Cardiac septum (tissue), 1 donor: ENCODE measurements around the gene FARS2. TPM values are rescaled to one million over a fixed set of nuclear protein-coding genes. Genes with fewer than 3 reads are reported as not detected.

Experiments
- DNase-seq: peaks from one replicate; pipeline ENCODE4 v3.0.0-alpha.2; 2020; ENCODE audit warnings: low spot score
- intact Hi-C: fragments of 100-400 bp; cut with DNase I; formaldehyde crosslinking; loops from one replicate; pipeline ENCODE4 v1.14.0; 2022
- total RNA-seq: library from RNA; stranded (reverse); fragmentation: NEBNext Ultra II Directional; extraction: Animal tissue kit (Norgen Biotek cat#: 25700); gene quantifications from one replicate; pipeline ENCODE4 v1.2.1, GENCODE V29; 2021
- donor health status: DM: no; HTN: no; CAD: no.

FARS2 gene
- total RNA-seq, 1 donor from 2014 or later, result 13.3 TPM

DNA sequence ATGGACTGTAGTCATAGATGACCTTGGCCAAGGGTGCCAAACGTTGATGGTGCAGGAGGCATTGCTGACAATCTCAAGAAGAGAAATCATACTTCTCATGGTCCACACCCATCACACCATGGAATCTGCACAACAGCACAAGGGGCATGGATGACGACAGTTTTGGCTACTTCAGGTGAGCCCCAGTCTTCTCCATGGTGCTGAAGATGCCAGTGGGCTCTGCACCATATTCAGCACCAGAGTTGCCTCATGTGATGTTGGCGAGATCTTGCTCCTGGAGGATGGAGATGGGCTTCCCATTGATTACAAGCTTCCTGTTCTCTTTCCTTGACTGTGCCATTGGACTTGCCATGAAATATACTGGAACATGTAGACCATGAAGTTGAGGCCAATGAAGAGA is 556.6 kb downstream of the FARS2 start:
- intact Hi-C loops, result no loop called here
- no peak for DNase-seq

GRCh38 chr6:5818959-5819358 is 557.6 kb downstream of the FARS2 start:
- DNase-seq, result no peak
- intact Hi-C loops, result no loop called here

Other genes with a start within 250 kb of the FARS2 start
- 7.7 TPM for gene PPP1R3G, start 176.2 kb upstream of the FARS2 start, total RNA-seq
- 21.1 TPM for gene LYRM4, start 563 bp upstream of the FARS2 start, total RNA-seq